ENCODE measurements around the gene OR4M1. TPM values are rescaled to one million over a fixed set of nuclear protein-coding genes. Genes with fewer than 3 reads are reported as not detected.
"Not testable (repeated sequence)": the region's sequence is repeated elsewhere in the genome, so short reads cannot be mapped to it uniquely, and the experiment has no call there.

OR4M1 gene
- not detected in 2 replicates for total RNA-seq

DNA sequence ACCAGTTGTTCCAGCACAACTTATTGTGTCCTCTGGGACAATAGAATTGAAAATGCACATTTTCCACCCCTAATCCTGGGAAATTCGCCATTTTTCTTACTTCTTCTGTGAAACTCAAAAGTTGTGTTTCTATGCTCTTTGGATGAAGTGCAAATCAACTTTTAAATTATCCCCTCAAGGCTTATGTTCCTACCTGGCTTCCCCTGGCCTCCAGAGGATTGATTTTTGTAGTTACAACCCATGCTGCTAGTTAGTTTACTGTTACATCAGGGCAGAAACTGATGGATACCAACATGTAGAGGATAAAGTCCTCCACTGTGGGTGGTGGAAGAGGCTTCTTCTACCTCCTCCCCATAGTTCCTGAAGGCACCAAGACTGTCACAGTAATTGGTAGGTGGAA, at the start of gene OR4M1:
TSS of gene OR4M1 (plus strand) at position 301 of the 400 bp plus-strand sequence. CDS start 6,819 bp downstream, outside the sequence.
- not testable (repeated sequence) for DNase-seq (ENCODE audit: low read depth in 2 of 2)

DNA sequence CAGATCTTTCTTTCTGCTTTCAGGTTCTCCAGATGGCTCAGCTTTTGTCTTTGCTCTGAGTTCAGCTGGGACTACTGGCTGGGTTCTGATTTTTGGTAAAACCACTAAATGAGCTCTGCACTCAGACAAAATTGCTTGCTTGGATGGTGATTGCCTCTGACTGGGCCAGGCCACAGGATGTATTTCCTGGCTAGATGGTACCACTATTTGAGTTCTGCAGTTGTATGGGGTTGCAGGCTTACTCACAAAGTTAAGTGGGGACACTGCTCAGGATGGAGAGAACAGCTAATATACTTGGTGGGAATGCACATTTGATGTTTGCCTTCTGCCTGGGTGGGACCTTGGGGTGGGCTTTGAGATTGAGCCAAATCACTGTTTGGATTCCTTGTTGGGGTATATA, 43.9 kb upstream of the OR4M1 start:
- no peak for DNase-seq (ENCODE audit: low read depth in 2 of 2)

DNA sequence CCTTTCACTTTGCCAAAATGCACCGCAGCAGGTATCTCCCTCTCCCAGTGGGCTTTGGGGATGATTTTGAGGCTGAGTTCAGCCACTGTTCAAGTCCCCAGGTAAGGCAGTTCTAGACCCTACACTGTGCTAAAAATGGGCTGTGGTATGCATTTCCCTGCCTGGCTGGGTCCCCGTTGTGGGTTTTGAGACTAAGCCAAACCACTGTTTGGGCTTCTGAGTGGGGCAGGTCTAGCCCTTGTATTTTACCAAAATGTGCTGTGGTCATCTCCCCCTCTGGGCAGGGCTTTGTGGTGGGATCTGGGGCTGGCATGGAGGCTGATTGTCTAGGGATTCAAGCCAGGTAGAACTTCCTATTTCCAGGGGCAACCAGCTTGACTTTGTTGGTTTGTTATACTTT, 43.5 kb upstream of the OR4M1 start:
- no peak for DNase-seq (ENCODE audit: low read depth in 2 of 2)

DNA sequence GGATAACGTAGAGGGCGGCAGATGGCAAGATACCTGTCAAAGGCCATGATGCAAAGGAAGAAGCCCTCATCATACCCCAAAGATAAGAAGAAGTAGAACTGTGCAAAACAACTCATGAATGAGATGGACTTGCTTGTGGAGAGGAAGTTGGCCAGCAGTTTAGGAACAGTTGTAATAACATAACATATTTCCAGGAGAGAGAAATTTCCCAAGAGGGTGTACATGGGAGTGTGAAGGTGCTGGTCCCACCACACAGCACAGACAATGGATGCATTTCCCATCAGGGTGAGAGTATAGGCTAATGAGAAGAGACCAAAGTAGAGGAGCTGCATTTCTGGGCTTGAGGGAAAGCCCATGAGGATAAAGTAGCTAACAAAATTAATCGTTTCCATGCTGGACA, 39.4 kb upstream of the OR4M1 start:
- DNase-seq (ENCODE audit: low read depth in 2 of 2): not testable (repeated sequence)

GRCh38 chr14:19743256-19743655, 30.0 kb upstream of the OR4M1 start, which contains the start of gene OR4Q3:
OR4Q3 (plus strand) TSS chr14:19743571.
- no peak for DNase-seq (ENCODE audit: low read depth in 2 of 2)

GRCh38 chr14:19752316-19752715, 21.0 kb upstream of the OR4M1 start:
- not testable (repeated sequence) for DNase-seq (ENCODE audit: low read depth in 2 of 2)

DNA sequence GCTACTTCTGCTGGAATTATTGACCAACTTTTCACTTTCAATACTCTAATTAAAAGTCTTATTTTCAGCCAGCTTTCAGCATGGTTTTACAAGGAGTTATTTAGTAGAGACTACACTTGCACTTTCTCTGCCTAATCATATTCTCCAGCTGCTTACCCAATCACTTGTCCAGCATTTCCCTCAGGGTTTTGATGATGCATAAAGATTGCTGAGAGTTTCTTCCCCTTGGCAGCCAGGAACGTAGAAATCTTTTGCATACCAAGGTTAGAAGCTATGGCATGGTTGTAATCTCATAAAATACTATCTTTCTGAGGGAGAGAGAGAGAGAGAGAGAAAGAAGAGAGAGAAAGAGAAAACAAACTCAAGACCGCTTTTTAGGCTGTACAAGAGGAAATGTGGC, 19.1 kb upstream of the OR4M1 start:
- no peak for DNase-seq (ENCODE audit: low read depth in 2 of 2)

DNA sequence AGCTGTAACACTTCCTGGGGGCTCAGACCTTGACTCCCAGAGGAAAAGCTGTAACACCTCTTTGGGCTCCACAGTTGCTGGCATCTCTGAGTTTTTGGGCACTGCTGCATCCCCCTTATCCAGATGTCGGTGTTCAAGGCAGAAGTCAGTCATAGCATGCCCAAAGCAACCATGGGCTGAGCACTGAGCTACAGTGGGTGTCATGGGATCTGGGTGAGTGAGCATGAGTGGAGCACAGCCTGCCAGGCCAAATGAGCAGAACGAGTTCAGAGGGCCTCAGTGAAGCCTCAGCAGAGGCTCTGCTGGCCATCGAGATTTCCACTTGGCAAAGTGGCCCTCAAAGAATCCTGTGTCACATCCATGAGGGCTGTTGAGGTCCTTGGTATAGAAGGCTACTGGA, 1.8 kb upstream of the OR4M1 start:
- not testable (repeated sequence) for DNase-seq (ENCODE audit: low read depth in 2 of 2)

- no peak for DNase-seq (ENCODE audit: low read depth in 2 of 2)
Measured at GRCh38 chr14:19771895-19772430, 1.3 kb upstream of the OR4M1 start.

GRCh38 chr14:19772454-19772853, 850 bp upstream of the OR4M1 start:
- DNase-seq (ENCODE audit: low read depth in 2 of 2): not testable (repeated sequence)

GRCh38 chr14:19775587-19775986, 2.3 kb downstream of the OR4M1 start:
- DNase-seq (ENCODE audit: low read depth in 2 of 2): no peak

DNA sequence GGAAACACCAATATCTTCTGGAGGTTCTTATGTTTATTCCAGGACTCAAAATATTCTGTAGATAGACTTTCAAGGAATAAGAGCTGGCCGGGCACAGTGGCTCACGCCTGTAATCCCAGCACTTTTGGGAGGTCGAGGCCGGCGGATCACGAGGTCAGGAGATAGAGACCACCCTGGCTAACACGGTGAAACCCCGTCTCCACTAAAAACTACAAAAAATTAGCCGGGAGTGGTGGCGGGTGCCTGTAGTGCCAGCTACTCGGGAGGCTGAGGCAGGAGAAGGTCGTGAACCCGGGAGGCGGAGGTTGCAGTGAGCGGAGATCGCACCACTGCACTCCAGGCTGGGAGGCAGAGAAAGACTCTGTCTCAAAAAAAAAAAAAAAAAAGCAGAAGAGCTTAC, 12.5 kb downstream of the OR4M1 start:
- not testable (repeated sequence) for DNase-seq (ENCODE audit: low read depth in 2 of 2)

- not testable (repeated sequence) for DNase-seq (ENCODE audit: low read depth in 2 of 2)
Measured at GRCh38 chr14:19787318-19787717, 14.0 kb downstream of the OR4M1 start.

DNA sequence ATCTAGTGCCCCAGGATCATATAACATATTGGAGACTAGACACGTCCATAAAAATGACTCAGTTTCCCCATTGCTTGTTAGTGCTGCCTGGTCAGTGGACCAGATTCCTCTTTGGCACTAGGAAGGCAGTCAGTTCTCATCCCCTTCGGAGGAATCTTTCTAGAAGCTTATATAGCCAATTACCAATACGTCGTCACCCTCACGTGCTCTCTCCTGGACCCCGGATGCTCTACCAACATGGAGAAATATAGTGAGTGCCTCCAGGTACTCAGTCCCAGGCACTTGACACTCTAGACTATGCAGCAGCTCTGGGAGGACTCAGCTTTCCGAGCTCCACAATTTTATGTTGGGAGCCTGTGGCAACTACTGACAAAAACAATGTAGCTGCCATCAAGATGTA, 14.8 kb downstream of the OR4M1 start:
- not testable (repeated sequence) for DNase-seq (ENCODE audit: low read depth in 2 of 2)

DNA sequence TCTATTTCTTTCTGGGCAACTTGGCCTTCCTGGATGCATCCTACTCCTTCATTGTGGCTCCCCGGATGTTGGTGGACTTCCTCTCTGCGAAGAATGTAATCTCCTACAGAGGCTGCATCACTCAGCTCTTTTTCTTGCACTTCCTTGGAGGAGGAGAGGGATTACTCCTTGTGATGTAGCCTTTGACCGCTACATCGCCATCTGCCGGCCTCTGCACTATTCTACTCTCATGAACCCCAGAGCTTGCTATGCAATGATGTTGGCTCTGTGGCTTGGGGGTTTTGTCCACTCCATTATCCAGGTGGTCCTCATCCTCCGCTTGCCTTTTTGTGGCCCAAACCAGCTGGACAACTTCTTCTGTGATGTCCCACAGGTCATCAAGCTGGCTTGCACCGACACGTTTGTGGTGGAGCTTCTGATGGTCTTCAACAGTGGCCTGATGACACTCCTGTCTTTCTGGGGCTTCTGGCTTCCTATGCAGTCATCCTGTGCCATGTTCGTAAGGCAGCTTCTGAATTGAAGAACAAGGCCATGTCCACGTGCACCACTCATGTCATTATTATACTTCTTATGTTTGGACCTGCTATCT, 23.3 kb downstream of the OR4M1 start:
- DNase-seq (ENCODE audit: low read depth in 2 of 2): not testable (repeated sequence)

- no peak for DNase-seq (ENCODE audit: low read depth in 2 of 2)
Measured at GRCh38 chr14:19799880-19800279, 26.6 kb downstream of the OR4M1 start.

DNA sequence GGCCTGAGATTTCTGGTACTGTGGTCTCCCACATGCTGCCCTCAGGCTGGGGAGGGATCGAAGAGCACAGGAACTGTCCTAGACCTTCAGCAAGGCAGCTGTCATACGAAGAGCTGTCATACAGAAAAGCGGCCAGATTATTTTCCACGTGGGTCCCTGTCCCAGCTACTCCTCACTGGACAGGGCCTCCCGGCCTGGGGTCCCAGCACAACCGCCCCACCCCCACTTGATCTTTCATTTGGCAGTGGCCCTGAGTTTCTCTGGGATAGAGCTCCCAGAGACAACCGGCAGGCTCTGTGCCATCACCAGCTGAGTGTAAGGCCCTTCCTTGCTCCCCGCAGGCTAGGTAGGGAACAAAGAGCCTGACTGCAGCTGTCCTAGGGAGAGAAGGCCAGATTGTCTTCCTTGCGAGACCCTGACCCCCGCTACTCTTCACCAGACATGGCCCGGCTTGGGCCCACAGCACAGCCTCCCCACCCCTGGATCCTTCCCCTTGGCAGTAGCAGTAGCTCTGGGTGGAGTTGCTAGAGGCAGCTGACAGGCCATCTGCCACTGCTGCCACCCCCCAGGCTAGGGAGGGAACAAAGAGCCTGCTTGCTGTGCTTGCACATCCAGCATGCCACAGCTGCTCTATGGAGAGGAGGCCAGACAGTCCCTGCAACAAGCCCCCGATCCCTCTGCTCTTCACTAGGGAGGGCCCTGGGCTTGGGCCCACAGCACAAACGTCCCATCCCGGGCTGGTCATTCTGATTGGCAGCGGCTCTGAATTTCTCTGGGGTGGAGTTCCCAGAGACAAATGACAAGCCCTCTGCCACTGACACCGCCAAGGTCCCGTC, 27.2 kb downstream of the OR4M1 start:
- no peak for DNase-seq (ENCODE audit: low read depth in 2 of 2)

DNA sequence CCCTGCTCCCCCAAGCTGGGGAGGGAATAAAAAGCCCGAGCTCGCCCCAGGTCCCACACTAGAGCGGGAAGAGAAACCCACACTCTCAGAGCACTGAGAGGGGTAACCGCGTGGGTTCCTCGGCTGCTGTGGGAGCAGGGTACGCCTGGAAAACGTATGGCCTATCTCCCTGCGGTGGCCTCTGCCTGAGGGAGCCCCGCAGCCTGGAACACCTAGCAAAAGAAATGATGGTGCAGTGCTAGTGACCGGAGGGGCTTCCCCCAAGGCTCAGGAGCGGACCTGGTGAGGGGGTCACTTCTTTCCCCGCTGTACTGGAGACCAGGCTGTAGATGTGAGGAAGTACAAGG, 27.8 kb downstream of the OR4M1 start:
- no peak for DNase-seq (ENCODE audit: low read depth in 2 of 2)

DNA sequence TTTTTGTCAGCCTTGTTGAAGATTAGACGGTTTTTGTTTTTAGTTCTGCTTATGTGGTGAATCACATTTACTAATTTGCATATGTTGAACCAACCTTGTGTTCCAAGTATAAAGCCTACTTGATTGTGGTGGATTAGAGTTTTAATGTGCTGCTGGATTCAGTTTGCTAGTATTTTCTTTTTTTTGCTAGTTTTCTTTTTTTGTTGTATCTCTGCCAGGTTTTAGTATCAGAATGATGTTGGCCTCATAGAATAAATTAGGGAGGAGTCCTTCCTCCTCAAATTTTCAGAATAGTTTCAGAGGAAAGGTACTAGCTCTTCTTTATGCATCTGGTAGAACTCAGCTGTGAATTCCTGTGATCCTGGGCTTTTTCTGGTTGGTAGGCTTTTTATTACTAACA, 30.2 kb downstream of the OR4M1 start, which contains the start of gene OR4N2:
TSS of gene OR4N2 (plus strand) at position 301 of the 400 bp plus-strand sequence. CDS start 23,679 bp downstream, outside the sequence.
- not testable (repeated sequence) for DNase-seq (ENCODE audit: low read depth in 2 of 2)

GRCh38 chr14:19813171-19813920, 40.0 kb downstream of the OR4M1 start:
- DNase-seq (ENCODE audit: low read depth in 2 of 2): not testable (repeated sequence)

DNA sequence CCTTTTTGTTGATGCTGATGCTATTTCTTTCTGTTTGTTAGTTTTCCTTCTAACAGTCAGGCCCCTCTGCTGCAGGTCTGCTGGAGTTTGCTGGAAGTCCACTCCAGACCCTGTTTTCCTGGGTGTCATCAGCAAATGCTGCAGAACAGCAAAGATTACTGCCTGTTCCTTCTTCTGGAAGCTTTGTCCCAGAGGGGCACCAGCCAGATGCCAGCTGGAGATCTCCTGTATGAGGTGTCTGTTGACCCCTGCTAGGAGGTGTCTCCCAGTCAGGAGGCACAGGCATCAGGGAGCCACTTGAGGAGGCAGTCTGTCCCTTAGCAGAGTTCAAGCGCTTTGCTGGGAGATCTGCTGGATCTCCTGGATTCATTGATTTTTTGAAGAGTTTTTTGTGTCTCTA, 46.6 kb downstream of the OR4M1 start:
- DNase-seq (ENCODE audit: low read depth in 2 of 2): not testable (repeated sequence)

GRCh38 chr14:19821016-19821415, 47.7 kb downstream of the OR4M1 start:
- DNase-seq (ENCODE audit: low read depth in 2 of 2): not testable (repeated sequence)

Measured in dermis microvascular lymphatic vessel endothelial cell (primary cell).